Endometrial microvascular endothelial cells (primary cell): ENCODE results near the gene NEUROG1. TPM values are rescaled to one million over a fixed set of nuclear protein-coding genes. Genes with fewer than 3 reads are reported as not detected.
"Not testable (repeated sequence)": the region's sequence is repeated elsewhere in the genome, so short reads cannot be mapped to it uniquely, and the experiment has no call there.

Experiments used
- in situ Hi-C: cut with HindIII; loops from 2 replicates; pipeline ENCODE4 v1.10.0; 2017; ENCODE audit warnings: low sequenced_read_pairs, low pct_unique_long_range_greater_than_20kb; ENCODE audit errors: inconsistent ontology term
- total RNA-seq: library from RNA; depleted of rRNA; stranded (reverse); fragments of >200 nt; gene quantifications from one replicate; pipeline ENCODE4 v1.2.3, GENCODE V29; 2015; ENCODE audit errors: inconsistent ontology term

Gene NEUROG1
- total RNA-seq, 1 donor from 2014 or later = not detected

DNA sequence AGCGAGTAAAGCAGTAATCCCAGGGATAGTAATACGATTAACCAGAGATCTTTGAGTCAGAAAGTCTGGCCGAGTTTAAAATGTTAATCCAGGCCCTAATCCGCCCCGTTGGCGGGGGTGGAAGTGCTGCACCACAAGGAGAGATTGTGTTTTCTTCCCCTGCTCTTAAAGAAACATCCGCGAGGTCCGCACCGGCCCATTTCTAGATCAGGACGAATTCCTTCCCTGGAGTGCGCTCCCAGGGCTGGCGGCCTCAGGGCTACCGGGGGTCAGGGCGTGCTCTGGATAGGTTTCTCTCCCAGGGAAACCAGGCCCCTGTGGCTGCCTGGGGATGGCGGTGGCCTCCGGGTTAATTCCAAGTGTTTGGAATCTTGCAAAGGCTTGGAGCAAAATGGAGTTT is 9.3 kb upstream of the NEUROG1 start:
- in situ Hi-C loops = no loop called here

DNA sequence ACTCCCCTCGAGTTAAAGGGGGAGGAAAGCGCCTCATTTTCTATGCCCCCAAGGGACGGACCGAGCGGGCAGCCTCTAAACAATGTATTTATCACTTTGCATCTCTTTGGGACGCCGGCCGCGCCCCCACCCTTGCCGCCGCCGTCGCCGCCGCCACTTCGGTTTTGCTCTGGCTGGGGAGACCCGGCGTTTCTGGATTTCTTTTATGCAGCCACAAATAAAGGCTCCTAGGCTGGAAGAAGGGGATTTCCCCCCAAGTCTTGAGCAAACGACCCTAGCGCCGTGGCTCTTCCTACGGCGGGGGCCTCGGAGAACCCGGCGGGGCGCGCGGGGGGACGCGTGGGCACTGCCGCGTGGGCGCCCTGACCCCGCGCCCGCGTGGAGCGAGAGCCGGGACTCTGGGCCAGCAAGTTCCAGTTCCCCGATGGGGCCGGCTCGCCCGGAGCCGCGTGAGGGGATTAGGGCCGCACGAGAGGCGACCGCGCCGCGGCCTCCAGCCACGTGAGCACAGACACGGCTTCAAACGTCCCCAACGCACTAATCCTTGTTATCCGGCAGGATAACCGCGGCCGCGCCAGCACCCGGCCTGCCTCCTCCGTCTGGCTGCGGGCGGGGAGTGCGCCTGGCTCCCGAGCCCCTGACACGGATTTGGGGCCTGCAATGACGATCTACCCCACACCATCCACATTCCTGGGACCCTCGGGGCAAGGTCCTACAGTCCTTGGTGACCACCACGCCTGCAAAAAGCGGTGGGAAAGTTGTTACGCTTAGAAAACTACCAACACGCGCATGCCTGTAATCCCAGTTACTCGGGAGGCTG is 7.9 kb upstream of the NEUROG1 start:
- in situ Hi-C loops = no loop called here

DNA sequence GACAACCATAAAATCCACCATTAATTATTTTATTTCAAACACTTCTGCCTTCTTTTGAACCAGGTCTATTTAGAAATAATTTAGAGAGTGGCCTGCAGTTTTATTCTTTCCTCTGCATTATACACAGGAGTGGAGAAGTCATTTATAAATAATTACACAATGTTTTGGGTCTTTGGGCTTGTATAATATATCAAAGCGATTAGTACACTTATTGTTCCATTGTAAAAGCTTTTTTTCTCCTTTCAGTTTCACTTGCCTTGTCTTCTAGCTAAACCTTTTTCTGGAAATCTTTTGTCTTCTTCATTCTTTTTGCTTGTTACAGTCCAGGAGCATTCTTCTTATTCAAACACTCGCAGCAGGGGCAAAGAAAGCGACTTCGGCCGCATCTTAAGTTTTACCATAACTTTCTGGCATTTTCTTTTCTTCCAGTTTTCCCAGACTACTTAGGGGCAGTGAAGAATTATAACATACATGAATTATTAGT is 7.3 kb upstream of the NEUROG1 start:
- in situ Hi-C loops = no loop called here

DNA sequence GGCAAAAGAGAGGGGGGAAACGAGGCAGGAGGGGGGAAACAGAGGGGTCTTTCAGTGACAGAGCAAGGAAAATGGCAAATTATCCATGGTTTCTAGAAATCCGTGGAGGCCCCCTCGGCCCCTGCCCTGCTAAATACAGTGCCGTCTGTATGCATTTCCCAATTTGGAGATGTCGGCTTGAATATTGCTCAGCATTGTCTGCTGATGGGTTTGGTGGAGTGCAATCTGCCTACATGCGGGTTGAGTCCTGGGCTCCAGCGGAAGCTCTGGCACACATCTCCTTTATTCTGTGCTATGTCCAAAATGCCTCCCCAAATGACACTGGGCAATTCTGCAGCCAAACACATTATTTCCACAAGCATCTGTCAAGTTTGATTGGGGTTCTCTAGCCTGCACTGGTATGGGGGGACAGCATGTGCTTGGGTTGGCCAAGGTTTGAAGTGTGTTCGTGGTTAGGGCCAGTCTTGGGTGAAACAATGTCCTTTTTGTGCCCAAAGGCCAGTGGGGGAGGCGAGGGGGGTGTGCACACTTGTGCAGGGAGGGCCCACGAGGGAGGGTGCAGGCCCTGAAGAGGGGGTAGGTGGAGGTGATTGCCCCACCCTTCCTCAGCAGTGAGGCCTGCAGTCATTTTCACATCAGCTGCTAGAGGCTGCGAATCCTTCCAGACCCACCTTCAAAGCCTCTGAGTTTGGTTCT is 6.2 kb upstream of the NEUROG1 start:
- in situ Hi-C loops = no loop called here

DNA sequence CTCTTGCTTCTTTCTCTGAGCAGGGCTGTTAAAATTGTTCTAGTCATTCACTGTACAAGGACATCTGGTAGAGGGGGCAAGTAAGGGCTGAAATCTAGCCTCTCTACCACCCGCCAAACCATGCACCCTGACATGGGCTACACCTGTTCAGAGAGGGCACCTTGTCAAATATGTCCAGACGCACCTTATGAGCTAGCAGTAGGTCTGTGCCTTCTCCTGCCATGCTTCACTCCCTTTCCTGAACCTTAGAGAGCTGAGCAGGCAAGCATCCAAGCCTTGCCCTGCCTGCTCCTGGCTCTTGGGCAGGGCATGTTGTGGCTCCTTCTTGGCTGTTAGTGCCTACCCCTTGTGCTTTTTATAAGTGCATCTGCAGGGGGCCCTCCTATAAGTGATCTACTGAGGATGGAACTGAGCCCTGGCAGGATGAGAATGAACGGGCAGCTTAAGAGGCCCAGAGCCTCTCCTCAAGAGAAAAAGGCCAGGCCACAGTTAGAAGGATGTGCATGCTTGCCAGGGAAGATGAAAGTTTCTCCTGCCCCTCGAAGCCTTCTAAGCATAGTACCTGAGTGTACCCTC is 3.8 kb upstream of the NEUROG1 start:
- in situ Hi-C loops = no loop called here

DNA sequence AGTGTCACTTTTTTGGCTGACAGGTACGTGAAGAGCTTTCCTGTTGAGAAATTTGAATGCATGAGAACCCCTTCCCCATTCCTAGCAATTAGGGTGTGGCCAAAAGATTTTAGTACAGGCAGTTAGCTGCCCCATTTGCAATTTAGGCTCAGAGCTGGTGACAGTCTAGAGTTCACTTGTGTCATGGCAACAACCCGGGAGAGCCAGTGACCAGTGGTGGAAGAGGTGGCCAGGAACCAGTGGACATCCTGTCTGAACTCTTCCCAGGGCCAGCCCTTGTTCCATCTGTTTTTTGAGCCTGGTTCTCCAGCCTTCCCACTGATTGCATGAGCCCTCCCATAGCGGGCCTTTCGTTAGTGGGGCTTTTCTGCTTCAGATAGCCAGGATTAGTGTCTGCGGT is 2.5 kb upstream of the NEUROG1 start:
- in situ Hi-C loops = no loop called here

DNA sequence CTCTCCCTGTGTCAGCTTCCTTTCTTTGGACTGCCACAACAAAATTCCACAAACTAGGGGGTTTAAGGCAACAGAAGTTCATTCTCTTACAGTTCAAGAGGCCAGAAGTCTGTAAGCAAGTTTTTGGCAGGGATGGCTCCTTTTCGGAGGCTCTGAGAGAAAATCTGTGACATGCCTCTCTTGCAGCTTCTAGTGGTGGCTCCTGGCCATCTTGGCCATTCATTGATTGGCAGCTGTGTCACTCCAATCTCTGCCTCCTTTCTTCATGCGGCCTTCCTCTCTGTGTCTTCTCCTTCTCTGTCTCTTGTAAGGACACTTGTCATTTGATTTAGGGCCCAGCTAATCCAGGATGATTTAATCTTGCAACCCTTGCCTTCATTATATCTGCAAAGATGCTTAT is 2.0 kb upstream of the NEUROG1 start:
- in situ Hi-C loops = no loop called here

DNA sequence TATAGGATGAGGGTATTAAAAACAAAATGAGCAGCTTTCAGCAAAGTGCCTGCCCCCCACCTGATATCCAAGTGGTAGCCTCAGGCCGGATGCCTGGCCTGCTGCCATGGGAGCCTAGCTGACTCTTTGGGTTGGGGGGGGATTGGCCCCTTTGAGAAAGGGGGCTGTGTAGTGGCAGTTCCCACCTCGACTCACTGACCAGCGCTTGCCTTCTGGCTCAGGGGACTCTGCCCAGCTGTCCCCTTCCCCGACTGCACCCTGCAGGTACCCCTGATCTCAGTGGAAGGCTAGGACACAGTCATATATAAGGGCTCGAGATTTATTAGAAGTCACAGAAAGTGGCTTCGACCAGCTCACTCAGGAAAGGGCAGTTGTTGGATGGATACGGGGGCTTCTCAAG is 1.5 kb upstream of the NEUROG1 start:
- in situ Hi-C loops = no loop called here

DNA sequence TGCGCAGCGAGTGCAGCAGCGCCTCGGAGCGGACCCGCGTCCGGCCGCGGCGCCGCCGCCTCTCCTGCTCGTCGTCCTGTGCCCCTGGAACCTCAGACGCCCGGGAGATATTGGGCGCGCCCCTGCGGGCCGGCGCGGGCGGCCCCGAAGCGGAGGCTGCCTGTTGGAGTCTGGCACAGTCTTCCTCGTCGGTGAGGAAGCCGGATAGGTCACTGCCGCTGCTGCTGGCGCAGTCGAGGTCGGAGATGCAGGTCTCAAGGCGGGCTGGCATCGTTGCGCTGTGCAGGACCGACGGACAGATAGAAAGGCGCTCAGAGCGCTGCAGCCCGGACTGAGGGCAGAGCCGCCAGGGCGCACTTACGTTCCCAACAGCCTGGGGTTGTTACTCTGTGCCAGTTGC is 344 bp downstream of the NEUROG1 start:
- in situ Hi-C loops = no loop called here

DNA sequence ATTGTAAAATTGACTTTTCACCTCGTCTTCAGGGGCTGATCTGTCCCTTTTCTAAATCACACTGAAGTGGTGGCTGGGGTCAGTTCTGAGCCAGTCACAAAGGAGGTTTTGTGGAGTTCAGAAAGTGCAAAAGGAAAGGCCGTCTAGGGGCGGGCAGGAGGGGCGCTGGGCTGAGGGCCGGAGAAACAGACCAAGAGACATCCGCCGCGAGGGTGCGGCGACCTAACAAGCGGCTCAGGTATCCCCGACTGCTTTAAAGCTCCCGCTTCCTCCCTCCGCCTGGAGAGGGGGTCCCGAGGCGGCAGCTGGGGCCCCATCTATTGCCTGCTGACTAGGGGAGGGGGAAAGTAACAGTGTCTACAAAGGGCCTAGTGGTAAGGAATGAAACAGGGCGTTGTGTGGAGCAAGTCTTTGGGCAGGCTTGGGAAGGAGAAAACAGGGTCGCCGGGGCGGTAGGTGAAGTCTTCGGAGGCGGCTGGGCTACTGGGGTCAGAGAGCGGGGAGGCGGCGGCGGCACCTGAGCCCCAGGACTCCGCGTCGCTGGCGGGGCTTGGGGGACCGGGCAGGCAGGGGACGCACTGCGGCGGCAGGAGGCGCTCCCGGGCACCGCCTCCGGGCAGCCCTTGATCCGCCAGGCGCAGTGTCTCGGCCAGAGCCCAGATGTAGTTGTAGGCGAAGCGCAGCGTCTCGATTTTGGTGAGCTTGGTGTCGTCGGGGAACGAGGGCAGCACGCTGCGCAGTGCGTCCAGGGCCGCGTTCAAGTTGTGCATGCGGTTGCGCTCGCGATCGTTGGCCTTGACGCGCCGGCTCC is 950 bp downstream of the NEUROG1 start:
- in situ Hi-C loops = no loop called here

DNA sequence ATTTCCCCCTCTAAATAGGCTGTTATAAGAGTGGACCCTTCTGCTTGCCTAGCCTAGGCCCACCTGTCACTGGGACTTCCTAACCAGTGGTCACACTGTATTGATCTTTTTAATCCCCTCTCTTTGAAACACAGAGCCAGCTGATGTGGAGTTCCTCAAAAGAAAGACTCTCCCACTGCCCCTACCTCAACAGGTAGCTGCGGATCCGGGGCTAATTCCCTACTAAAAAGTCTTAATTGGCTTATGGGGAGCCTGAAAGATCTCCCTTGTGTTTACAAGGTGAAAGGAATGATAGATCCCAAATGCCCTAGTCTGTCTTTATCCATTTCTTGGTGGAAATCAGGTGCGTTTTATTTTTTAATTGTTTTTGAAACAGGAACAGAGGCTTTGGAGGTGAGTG is 2.0 kb downstream of the NEUROG1 start:
- in situ Hi-C loops = no loop called here

DNA sequence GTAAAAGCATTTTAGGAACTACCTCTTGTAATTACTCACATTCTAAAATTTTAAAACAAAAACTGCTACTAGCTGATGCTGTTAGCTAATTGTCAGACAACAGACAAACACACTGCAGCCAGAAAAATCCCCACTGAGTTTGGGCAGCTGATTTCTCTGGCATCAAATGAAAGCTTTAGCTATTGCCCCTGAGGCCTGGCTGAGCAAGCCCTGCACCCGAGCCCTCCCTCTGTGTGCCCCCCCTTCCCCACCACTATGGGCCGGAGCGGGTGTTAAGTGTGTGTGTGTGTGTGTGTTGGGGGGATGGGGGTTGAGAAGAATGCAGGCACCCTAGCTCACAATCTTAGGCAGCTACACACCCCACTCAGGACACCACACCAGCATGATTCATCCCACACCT is 2.4 kb downstream of the NEUROG1 start:
- in situ Hi-C loops = no loop called here

DNA sequence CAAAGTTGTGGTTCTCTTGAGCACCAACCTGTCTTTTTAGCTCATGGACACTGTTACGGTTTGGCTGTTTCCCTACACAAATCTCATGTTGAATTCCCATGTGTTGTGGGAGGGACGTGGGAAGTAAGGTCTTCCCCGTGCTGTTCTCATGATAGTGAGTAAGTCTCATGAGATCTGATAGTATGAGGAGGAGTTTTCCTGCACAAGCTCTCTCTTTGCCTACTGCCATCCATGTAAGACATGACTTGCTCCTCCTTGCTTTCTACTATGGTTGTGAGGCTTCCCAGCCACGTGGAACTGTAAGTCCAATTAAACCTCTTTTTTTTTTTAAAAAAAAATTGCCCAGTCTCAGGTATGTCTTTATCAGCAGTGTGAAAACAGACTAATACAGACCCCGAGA is 6.2 kb downstream of the NEUROG1 start:
- in situ Hi-C loops = not testable (repeated sequence)

DNA sequence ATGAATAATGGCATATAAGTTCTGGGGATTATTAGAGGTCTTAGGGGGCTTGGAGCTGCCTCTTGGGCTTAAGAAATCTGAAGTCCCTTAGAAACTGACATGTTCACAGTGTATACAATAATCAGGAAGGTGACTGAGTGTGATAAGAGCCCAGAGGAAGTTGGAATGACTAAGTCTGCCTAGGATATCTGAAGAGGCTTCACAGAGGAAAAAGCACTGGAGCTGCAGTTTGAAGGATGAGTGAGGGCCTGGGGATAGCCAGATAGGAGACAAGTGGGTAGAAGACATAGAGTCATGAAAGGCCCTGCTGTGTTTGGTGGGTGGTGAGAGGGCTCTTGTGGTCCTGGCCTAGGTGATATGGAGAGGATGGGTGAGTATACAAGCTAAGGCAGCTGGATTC is 8.8 kb downstream of the NEUROG1 start:
- in situ Hi-C loops = no loop called here

DNA sequence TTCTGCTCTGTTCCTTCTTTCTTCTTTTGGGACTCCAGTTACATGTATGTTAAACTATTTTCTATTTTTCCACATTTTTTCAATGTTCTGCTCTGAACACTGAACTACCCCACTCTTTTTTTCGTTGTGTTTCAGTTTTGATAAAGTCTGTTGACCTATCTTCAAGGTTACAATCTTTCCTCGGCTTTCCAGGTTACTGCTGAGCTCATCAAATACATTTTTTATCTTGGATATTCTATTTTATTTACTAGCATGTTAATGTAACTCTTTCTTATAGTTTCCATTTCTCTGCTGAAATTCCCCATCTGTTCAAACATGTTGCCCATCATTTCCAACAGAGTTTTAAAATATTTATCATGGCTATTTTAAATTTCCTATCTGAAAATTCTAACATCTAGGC is 13.8 kb downstream of the NEUROG1 start:
- in situ Hi-C loops = no loop called here

DNA sequence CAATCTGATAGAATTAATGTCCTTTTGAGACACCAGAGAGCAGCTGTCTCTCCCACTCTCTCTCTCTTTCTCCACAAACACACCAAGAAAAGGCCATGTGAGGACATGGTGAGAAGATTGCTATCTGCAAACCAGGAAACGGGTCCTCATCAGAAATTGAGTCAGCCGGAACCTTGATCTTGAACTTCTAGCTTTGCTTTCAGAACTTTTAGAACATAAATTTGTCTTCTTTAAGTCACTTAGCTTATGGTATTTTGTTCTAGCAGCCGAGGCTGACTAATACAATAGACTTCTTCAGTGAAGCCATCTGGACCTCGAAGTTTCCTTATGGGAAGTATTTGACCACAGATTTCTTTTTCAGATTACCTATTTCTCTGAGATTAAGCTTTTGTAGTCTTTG is 18.1 kb downstream of the NEUROG1 start:
- in situ Hi-C loops = no loop called here

DNA sequence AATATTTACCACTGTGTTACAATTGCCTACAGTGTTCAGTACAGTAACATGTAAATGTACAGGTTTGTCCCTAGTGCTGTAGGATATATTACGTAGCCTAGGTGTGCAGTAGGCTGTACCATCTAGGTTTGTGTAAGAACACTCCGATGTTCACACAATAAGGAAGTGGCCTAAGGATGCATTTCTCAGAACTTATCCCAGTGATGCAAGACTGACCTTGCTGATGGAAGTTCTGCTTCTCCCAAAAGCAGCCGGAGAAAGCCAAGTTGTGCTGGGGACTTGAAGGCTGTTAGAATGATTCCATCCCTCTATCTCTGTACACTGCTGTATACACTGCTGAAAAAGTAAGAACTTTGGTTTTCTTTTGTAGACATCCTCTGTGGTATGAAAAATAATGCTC is 21.6 kb downstream of the NEUROG1 start:
- in situ Hi-C loops = no loop called here

DNA sequence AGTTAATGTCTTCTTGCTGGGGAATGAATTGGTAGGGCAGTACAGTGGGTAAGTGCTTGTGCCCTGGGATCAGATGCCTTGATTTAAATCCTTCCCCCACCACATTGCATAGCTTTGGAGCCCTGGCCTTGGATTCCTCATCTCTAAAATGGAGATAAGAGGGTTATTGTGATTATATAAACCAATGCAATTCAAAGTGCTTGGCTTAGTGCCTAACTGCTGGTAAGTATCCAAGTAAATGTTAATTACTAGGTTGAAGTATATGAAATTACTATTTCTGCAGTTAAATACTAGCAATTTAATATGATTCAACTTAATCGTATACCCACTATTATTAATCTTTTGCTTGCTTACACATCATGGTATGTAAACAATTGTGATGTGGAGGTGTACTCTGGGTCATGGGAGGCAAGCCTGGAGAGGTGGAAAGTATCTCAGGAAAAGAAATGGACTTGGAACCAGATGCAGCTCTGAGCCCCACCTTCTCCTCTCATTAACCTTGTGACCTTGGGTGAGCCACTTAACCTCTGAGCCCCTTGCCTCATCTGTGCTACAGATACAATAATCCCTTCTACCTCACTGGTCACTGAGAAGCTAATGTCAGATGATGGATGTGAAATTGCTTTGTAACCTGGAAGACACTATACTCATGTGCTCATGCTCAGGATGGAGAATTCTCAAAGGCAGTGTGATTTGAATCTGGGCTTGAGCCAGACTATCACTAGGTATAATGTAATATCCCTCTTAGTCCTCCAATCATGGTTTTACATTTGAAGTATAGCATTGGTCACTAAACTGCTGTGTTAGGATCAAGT is 23.8 kb downstream of the NEUROG1 start:
- in situ Hi-C loops = no loop called here

DNA sequence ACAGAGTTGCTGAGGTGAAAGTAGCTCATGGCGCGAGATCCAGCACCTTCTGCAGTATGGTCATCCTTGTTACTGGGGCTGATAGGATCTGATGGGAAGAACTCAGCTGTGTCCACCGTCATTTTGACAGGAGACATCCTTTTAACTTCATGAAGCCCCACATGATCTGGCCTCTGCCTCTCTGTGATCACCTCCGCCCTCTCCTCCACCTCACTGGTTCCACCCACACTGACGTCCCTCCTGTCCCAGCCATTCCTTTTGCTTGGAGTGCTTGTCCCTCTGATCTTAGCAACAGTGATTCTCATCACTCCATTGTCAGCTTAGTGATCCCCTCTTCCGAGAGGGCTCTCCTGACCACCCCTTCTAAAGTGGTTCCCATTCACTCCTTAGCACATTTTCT is 25.8 kb downstream of the NEUROG1 start:
- in situ Hi-C loops = no loop called here
